GM12801 (cell line): ENCODE data around the gene ZNF830.

Source experiments
- CTCF ChIP-seq: IDR thresholded peaks from one replicate; pipeline ENCODE4 v1.5.1; 2011; ENCODE audit warnings: control low read depth; ENCODE audit not compliant: insufficient read length; ENCODE audit errors: extremely low read depth

ZNF830 gene

GRCh38 chr17:34961093-34961911, at the start of gene ZNF830, which contains the start of gene CCT6B:
Gene ZNF830 (plus strand): TSS chr17:34961540. CDS start chr17:34961567, 27 bp downstream.
Gene CCT6B (minus strand): TSS chr17:34961460. CDS start chr17:34961393, 67 bp downstream.
- no peak for TF ChIP-seq CTCF

- TF ChIP-seq CTCF = no peak
Observed at GRCh38 chr17:34913001-34913400, 48.3 kb upstream of the ZNF830 start.

- no peak for TF ChIP-seq CTCF
Observed at GRCh38 chr17:34916120-34916519, 45.2 kb upstream of the ZNF830 start.

GRCh38 chr17:34917381-34917780, 44.0 kb upstream of the ZNF830 start:
- TF ChIP-seq CTCF = no peak

- TF ChIP-seq CTCF = no peak
Observed at GRCh38 chr17:34920676-34921075, 40.7 kb upstream of the ZNF830 start.

- no peak for TF ChIP-seq CTCF
Observed at GRCh38 chr17:34926661-34927060, 34.7 kb upstream of the ZNF830 start.

- no peak for TF ChIP-seq CTCF
Observed at GRCh38 chr17:34930283-34930682, 31.1 kb upstream of the ZNF830 start.
